ENCODE measurements around the gene EXD3.

DNA sequence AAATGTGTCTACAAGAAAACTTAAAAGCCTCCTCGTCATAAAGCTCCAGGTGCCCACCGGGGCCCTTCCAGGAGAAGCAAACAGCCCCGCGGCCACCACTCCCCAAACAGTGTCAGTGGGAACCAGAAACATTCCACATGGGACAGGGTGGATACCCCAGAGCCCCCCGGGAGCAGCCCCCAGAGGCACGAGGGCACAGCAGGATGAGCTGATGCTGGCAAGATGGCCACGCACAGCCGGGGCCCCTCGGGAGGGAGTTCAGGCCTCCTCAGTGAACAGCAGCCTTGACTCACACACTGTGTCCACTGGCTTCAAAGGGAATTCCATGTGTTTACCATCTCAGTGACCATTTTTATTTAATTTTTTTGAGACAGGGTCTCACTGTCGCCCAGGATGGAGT lies 10.5 kb downstream of the EXD3 start:
- TF ChIP-seq, protein P1, sequence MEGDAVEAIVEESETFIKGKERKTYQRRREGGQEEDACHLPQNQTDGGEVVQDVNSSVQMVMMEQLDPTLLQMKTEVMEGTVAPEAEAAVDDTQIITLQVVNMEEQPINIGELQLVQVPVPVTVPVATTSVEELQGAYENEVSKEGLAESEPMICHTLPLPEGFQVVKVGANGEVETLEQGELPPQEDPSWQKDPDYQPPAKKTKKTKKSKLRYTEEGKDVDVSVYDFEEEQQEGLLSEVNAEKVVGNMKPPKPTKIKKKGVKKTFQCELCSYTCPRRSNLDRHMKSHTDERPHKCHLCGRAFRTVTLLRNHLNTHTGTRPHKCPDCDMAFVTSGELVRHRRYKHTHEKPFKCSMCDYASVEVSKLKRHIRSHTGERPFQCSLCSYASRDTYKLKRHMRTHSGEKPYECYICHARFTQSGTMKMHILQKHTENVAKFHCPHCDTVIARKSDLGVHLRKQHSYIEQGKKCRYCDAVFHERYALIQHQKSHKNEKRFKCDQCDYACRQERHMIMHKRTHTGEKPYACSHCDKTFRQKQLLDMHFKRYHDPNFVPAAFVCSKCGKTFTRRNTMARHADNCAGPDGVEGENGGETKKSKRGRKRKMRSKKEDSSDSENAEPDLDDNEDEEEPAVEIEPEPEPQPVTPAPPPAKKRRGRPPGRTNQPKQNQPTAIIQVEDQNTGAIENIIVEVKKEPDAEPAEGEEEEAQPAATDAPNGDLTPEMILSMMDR (IDR thresholded peaks at IDR 0.05), result no peak
- no peak for TF ChIP-seq POLR2A (IDR thresholded peaks at IDR 0.05)
